CD1c-positive myeloid dendritic cell (primary cell): Measurements from ENCODE around the gene CATSPERE.

Source experiments
- DNase-seq: peaks from one replicate; pipeline ENCODE4 v3.0.0-alpha.2; 2016; ENCODE audit errors: extremely low spot score

The CATSPERE gene, protein sequence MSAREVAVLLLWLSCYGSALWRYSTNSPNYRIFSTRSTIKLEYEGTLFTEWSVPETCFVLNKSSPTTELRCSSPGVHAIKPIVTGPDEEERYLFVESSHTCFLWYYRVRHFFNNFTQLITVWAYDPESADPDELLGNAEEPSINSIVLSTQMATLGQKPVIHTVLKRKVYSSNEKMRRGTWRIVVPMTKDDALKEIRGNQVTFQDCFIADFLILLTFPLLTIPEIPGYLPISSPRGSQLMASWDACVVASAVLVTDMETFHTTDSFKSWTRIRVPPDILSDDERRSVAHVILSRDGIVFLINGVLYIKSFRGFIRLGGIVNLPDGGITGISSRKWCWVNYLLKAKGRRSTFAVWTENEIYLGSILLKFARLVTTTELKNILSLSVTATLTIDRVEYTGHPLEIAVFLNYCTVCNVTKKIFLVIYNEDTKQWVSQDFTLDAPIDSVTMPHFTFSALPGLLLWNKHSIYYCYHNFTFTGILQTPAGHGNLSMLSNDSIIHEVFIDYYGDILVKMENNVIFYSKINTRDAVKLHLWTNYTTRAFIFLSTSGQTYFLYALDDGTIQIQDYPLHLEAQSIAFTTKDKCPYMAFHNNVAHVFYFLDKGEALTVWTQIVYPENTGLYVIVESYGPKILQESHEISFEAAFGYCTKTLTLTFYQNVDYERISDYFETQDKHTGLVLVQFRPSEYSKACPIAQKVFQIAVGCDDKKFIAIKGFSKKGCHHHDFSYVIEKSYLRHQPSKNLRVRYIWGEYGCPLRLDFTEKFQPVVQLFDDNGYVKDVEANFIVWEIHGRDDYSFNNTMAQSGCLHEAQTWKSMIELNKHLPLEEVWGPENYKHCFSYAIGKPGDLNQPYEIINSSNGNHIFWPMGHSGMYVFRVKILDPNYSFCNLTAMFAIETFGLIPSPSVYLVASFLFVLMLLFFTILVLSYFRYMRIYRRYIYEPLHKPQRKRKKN

GRCh38 chr1:244461245-244462071 lies at the start of gene CATSPERE:
TSS of gene CATSPERE (plus strand) at chr1:244461273. CDS start at chr1:244461430, 157 bp downstream.
- peak; percentile 91 for DNase-seq

DNA sequence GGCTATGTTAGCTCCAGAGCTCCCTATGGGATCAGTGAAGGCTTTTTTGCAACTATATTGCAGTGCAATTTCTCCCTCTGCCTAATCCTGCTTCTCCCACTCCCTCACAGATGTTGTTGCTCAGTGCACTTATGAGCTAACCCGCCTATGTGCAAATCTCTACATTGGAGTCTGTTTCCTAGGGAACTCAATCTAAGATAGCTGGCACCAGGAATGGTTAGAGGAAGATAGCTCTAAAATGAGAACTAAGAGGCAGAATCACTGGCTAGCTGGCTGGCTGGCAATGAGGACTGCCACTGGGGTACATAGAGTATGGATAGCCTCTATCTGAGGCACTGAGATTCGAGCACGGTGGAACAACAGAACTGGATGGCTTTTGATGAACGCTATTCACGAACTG lies 48.9 kb upstream of the CATSPERE start:
- DNase-seq: no peak

DNA sequence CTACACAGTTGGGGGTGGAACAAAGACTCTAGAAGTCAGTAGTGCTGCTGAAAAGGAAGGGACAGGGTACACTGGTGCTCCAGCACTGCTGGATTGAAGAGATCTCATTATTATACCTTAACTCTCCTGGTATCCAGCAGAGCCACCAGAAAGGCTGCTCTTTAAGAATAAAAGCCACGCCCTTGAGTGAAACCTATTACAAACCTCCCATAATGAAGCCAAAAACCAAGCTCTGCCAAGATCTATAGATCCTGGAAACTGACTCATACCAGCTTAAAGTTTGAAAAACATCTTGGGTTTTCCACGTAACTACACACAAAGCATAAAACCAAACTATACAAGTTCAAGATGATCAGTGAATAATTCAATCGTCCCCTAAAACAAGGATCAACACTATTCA lies 47.3 kb upstream of the CATSPERE start:
- no peak for DNase-seq

- DNase-seq: no peak
These were observed 46.5 kb upstream of the CATSPERE start for GRCh38 chr1:244414543-244414942.

- DNase-seq: no peak
These were observed 42.0 kb upstream of the CATSPERE start for GRCh38 chr1:244419024-244419423.

- DNase-seq: no peak
These were observed 38.9 kb upstream of the CATSPERE start for GRCh38 chr1:244422174-244422573.

DNA sequence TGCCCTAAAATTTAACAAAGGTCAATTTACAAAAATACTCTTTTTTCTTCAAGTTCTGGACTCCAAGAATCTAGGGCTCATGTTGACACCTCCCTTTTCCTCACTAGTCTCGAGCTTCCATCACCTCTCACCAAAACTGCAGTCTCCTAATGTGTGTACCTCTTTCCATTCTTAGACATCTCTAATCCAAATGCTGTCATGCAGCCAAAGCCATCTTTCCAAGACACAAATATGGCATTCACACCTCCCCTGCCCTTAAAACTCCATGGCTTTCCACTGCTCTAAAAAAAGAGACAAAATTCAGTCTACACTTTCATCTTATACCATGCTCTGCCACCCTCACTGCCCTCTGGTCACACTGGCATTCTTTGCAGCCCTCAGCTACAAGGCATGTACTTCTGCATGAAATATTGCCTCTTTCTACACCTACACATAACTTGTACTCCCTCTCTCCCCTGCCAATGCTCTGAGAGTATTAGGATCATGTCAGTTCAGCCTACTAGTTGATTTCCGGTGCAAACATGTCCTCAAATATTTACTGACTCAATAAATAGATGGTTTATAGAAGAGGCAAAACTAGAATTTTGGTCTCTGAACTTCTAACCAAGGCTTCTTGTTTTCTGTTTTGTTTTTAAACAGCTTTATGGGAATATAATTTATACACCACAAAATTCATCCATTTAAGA lies 36.3 kb upstream of the CATSPERE start:
- no peak for DNase-seq

GRCh38 chr1:244427647-244428046 lies 33.4 kb upstream of the CATSPERE start:
- DNase-seq: no peak

GRCh38 chr1:244429818-244430217 lies 31.3 kb upstream of the CATSPERE start:
- DNase-seq: no peak

DNA sequence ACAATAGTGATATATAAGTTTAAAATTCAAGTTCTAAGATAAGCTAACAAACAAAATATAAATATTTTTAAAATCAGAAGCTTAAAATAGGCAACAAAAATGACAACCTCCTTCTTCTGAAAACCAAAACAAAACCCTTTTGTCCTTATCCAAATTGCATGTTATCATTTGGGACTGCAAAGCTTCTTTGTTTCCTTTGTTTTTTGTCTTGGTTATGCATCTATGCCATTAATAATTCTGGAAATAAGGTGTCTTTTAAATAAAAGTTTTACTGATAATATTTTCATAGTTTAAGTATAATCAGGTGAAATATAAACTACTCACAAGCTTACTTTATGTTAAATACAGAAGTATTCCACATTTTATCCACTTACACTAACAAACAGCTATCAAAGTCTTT lies 29.9 kb upstream of the CATSPERE start:
- DNase-seq: no peak

DNA sequence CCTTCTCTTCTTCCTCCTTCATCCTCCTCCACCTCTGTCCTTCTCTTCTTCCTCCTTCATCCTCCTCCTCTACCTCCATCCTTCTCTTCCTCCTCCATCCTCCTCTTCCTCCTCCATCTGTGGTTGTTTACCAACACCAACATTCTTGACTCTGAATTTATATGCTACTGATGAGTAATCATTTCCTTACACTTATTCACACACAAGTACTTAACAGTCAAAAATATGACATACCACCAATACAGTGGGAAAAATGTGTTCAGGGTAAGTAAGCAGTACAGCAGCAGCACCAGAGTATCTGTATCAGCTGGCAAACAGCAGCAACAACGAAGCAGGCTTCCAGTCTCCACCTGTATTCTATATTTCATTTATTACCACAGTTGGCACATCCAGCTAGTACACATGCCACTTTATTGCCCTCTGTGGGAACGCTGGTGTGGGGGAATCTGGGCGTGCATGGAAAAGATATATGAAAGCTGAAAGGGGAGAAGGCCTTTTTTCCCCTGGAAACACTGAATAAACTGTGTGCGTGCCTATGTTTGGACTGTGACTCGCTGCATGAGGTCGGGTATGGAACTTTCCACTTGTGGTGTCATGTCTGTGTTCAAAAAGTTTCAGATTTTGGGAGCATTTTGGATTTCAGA lies 25.4 kb upstream of the CATSPERE start:
- DNase-seq: no peak

DNA sequence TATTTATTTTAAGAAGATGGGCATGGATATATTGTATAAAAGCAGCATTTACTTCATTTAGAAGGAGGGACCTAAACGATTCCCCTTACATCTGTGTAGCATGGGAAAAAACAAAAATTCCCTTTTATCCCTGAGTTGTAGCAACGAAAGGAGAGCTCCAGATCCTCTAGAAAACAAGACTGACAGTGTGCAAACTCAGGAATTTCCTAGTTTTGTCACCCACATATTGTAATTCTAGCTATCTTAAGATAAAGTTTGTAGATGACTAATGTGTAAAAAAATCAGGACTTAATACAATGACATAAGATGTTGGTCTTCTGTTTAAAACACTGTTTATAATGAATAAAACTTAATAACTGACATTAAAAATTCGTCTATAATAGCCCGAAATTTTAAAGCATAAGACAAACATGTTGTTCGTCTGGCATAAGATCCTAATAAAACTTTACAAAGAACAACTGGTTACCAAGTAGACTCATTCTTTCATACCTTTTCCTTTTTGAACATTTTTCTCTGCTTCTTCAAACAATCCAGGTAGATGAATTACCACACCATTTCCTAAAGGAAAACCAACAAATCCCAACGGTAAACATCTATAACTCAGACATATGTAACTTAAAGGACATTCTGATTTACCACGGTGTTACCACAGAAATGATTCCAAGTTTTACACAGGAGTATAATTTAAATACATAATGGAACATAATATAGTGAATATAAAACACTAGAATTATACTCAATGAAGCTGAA lies 24.6 kb upstream of the CATSPERE start:
- no peak for DNase-seq

DNA sequence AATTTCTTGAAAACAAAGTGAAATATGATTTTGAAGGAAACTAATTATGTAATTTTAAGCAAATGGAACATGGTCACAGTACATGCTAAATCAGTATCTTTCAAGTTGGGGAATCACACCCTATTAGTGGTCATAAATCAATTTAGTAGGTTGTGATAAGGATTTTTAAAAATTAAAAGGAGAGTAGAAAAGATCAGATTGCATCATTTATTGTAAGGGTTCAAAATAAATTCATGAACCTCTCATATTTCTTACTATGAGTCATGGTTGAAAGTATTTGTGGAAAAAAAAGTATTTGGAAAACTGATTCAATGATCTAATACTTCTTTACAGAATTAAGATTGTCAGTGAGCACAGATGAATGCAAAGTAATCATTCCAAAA lies 24.0 kb upstream of the CATSPERE start:
- no peak for DNase-seq

DNA sequence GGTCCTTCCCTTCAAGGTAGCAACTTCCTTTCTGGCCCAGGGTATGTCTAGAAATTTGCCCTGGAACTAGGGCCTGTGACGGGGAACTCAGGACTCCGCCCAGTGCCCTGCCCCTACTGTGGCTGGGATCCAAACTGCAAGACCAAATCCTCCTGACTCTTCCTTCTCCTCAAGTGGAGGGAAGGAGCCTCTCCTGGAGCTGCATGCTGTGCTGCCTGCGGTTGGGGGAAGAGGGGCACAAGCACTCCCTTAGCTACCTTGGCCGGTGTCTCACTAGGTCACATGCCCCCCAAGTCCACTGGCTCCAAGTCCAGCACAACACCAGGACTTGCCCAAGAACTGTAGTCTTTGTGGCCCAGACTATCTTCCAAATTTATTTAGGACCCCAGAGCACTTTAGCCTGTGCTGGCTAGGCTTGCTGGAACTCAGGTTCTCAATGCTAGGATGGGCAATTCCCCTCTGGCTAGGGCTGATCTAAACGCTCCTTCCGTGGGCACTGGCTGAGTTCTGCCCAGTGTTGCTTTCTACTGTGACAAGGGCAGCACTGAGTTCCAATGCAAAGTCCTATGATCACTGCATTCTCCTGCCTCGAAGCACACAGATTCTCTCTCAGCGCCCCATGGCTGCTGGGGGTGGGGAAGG lies 21.6 kb upstream of the CATSPERE start:
- DNase-seq: peak; percentile 2

DNA sequence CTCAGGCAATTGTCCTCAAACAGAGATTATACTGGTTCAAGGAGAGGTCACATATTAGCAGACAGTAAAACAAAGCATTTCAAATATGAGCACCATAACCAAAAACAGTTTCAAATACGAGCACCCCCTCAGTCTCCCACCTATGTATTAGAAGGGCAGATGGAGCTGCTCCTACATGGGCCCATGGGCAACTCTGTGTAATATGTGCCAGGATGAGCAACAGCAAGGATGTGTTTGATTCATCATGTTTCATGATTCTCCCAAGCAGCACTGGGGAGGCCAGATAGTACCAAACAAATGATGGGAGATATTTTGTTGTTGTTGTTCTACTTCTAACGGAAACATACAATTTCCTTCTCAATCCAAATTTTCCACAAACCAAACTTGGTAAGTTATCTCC lies 18.2 kb upstream of the CATSPERE start:
- DNase-seq: no peak

DNA sequence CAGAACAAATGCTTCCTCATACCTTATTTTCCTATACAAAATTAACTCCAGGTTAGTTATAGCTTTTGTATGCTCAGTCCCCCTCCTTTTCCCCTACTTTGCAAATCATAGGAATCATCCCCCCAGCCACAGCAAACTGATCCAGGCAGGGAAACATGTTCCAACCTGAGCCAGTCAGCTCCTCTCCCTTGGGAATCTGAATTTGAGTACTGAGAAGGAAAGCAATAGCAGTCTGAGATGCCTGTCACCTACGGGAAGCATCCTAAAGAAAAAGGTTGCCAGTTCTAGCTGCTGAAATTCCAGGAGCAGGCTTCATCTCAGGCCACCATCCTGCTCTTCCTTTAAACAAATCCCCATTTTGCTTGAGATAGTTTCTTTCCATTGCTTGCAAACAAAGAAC lies 16.2 kb upstream of the CATSPERE start:
- DNase-seq: no peak

DNA sequence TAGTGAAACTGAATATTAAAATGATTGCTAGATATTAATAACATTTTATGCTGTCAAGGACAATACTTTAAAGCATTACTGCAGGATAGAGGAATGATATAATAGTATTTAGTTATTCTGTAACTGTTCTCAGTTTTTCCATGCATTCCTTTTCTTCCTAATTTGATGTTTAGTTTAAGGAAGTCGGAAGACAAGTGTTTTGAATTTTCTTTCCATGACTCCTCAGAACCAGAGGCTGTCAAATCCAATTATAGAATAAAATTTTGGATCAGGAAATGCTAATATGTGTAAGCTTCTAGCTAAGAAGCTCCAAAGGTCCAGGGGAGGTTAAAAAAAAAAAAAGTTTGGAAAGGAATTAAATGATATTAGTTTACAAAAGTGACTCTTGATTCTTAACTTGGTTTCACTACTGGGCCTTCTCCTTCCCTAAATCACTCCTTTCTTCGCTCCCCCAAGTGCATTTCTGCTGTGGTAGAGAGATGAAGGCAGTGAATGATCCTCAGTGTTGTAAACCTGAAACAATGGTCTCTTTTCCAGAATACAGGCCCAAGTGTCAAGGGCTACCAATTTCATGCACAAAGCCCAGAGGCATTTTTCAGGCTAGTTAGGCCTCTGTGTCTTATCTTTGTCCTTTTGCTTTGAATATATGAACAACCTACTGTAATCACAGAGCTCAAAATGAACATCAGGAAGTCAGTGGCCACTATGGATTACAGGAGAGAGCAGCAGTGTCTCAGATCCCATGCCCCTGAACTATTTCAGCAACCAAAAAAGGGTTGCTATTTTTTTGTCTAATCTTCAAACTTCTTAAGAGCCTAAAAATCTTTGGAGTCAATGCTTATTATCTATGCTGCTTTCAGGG lies 15.5 kb upstream of the CATSPERE start:
- no peak for DNase-seq

- no peak for DNase-seq
These were observed 14.0 kb upstream of the CATSPERE start for GRCh38 chr1:244447024-244447423.

DNA sequence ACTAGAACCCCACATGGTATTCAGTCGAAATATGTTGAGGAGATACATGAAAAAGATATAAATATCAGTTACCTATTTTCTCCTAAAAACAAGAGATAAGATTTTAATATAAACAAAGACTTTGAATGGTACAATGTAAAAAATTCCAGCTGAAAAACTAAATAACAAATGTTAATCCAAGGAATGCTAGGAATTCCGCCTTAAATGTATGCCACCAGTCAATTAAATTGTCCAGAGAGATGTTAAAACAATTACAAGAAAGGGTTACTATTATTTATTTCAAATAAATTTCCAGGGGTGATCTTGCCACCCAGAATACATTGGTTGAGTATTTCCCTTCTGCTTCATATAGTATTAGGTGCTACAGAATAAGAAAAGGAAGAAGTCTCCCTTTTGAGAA lies 13.5 kb upstream of the CATSPERE start:
- DNase-seq: no peak
